HepG2 (cell line): ENCODE measurements around the gene RPS6KA2. TPM values are rescaled to one million over a fixed set of nuclear protein-coding genes. Genes with fewer than 3 reads are reported as not detected.

ENCODE experiments used
- AKAP8 ChIP-seq: sonication (generic); formaldehyde crosslinking; IDR thresholded peaks from 2 replicates; pipeline ENCODE4 v1.5.1; 2020; ENCODE audit warnings: mild to moderate bottlenecking, missing genetic modification reagents
- DR1 ChIP-seq: sonication (generic); formaldehyde crosslinking; IDR thresholded peaks from 2 replicates; pipeline ENCODE4 v1.8.0; 2021; ENCODE audit warnings: mild to moderate bottlenecking, missing genetic modification reagents, inconsistent platforms
- FOXA1 ChIP-seq, 2 experiments: fragments of 450-650 bp in 1 of 2; sonication (generic) in 1 of 2; formaldehyde crosslinking in 1 of 2; IDR thresholded peaks; 2 replicates each; pipeline versions ENCODE4 v1.4.0 to v1.6.1; 2016 to 2020; ENCODE audit warnings: missing genetic modification reagents in 1 of 2
- KLF15 ChIP-seq: sonication (generic); formaldehyde crosslinking; IDR thresholded peaks from 2 replicates; pipeline ENCODE4 v1.8.1; 2023; ENCODE audit warnings: borderline replicate concordance, mild to moderate bottlenecking, inconsistent platforms, missing genetic modification reagents, mixed read lengths
- MXD4 ChIP-seq: IDR thresholded peaks from 2 replicates; pipeline ENCODE4 v1.6.1; 2016; ENCODE audit warnings: mild to moderate bottlenecking, missing biosample characterization, missing genetic modification reagents
- NFAT5 ChIP-seq: sonication (generic); formaldehyde crosslinking; IDR thresholded peaks from 2 replicates; pipeline ENCODE4 v1.4.0; 2020; ENCODE audit warnings: missing genetic modification reagents
- NFE2L1 ChIP-seq: sonication (generic); formaldehyde crosslinking; IDR thresholded peaks from 2 replicates; pipeline ENCODE4 v1.4.0; 2020; ENCODE audit warnings: missing genetic modification reagents, mild to moderate bottlenecking, borderline replicate concordance
- NFYC ChIP-seq: IDR thresholded peaks from 2 replicates; pipeline ENCODE4 v1.6.1; 2016; ENCODE audit warnings: missing genetic modification reagents, missing compliant biosample characterization
- NPAS2 ChIP-seq: sonication (generic); formaldehyde crosslinking; IDR thresholded peaks from 2 replicates; pipeline ENCODE4 v1.8.0; 2022; ENCODE audit warnings: mild to moderate bottlenecking, missing genetic modification reagents, borderline replicate concordance
- PRDM15 ChIP-seq: sonication (generic); formaldehyde crosslinking; IDR thresholded peaks from 2 replicates; pipeline ENCODE4 v1.4.0; 2020; ENCODE audit warnings: missing genetic modification reagents
- SIN3B ChIP-seq: fragments of 150-350 bp; IDR thresholded peaks from 2 replicates; pipeline ENCODE4 v1.6.1; 2014; ENCODE audit warnings: low read length
- TEAD3 ChIP-seq: optimal IDR thresholded peaks from 2 replicates; pipeline ENCODE3; 2016; ENCODE audit warnings: borderline replicate concordance
- U2AF2 ChIP-seq: fragments of 200-400 bp; formaldehyde crosslinking; IDR thresholded peaks from 2 replicates; pipeline ENCODE4 v1.6.1; 2017; ENCODE audit warnings: low read depth, mild to moderate bottlenecking, low read length
- ZBTB14 ChIP-seq: sonication (generic); formaldehyde crosslinking; IDR thresholded peaks from 2 replicates; pipeline ENCODE4 v1.4.0; 2020; ENCODE audit warnings: missing genetic modification reagents
- ZNF274 ChIP-seq: sonication (generic); formaldehyde crosslinking; IDR thresholded peaks from 2 replicates; pipeline ENCODE4 v1.5.1; 2020; ENCODE audit warnings: mild to moderate bottlenecking, missing genetic modification reagents
- ZNF468 ChIP-seq: sonication (generic); formaldehyde crosslinking; IDR thresholded peaks from 2 replicates; pipeline ENCODE4 v1.8.0; 2022; ENCODE audit warnings: mild to moderate bottlenecking, moderate library complexity, missing genetic modification reagents
- ZNF550 ChIP-seq: sonication (generic); formaldehyde crosslinking; IDR thresholded peaks from 2 replicates; pipeline ENCODE4 v1.4.0; 2020; ENCODE audit warnings: mild to moderate bottlenecking, missing genetic modification reagents, borderline replicate concordance
- ZNF678 ChIP-seq: sonication (generic); formaldehyde crosslinking; IDR thresholded peaks from 2 replicates; pipeline ENCODE4 v1.4.0; 2020; ENCODE audit warnings: mild to moderate bottlenecking, missing genetic modification reagents
- polyA plus RNA-seq, 8 experiments: library from polyadenylated mRNA; depleted of rRNA in 3 of 8; stranded (reverse) in 7 of 8; unstranded in 1 of 8; fragments of >200 nt; fragmentation: Illumina TruSeq in 4 of 8; extraction: Trizol in 4 of 8; gene quantifications; 2 replicates each; pipeline versions ENCODE4 v1.2.1 to v1.2.3, GENCODE V29; 2011 to 2016; ENCODE audit warnings: low read depth in 4 of 8, missing spikeins in 1 of 8, mixed read lengths in 1 of 8; ENCODE audit not compliant: insufficient read depth in 1 of 8
- total RNA-seq, 5 experiments: library from RNA; depleted of rRNA; stranded (reverse); fragments of >200 nt; fragmentation: Illumina TruSeq; extraction: Trizol; gene quantifications; 2 replicates each; pipeline ENCODE4 v1.2.3, GENCODE V29; 2016; ENCODE audit warnings: low read depth in 1 of 5

The RPS6KA2 gene
- total and polyA plus RNA-seq, 2 of the 13 experiments (the other 11 are each of a cell fraction or from before 2014, with no cell fraction given), result 0.22 to 0.38 TPM

- peak; percentile 80; the same call in 1 of the 2 replicates for TF ChIP-seq NFAT5 (CRISPR knock-in tag)
- peak; percentile 94 for TF ChIP-seq DR1
- no peak for TF ChIP-seq NPAS2 (CRISPR knock-in tag)
- TF ChIP-seq ZNF468 (CRISPR knock-in tag), result peak; percentile 94
- no peak for TF ChIP-seq AKAP8 (CRISPR knock-in tag)
- peak; percentile 52; the same call in 1 of the 2 replicates for TF ChIP-seq PRDM15 (CRISPR knock-in tag)
- peak; percentile 99 for TF ChIP-seq MXD4 (CRISPR knock-in tag)
- TF ChIP-seq KLF15 (CRISPR knock-in tag), result peak; percentile 21; the same call in 1 of the 2 replicates
- peak; percentile 51; the same call in 1 of the 2 replicates for TF ChIP-seq SIN3B
- TF ChIP-seq ZNF678 (CRISPR knock-in tag), result no peak
- 0 out of 2 replicates have a peak, but pooled peaks have one; percentile 60 for TF ChIP-seq NFE2L1
- TF ChIP-seq FOXA1 (IDR thresholded peaks at IDR 0.05), result no peak
- no peak for TF ChIP-seq FOXA1 (CRISPR knock-in tag; IDR thresholded peaks at IDR 0.05)
- TF ChIP-seq U2AF2, result no peak
- no peak; the same call in none of the 2 replicates for TF ChIP-seq ZBTB14 (CRISPR knock-in tag)
- peak; percentile 57; the same call in 1 of the 2 replicates for TF ChIP-seq ZNF274 (CRISPR knock-in tag)
- no peak for TF ChIP-seq ZNF550
- TF ChIP-seq NFYC (CRISPR knock-in tag), result peak; percentile 94
- peak; percentile 52 for TF ChIP-seq TEAD3
Measured at GRCh38 chr6:166382933-166383801, 243.9 kb downstream of the RPS6KA2 start, which contains the start of gene MPC1 (continued).
